ENCODE measurements around the gene ANAPC13.

ANAPC13 gene

DNA sequence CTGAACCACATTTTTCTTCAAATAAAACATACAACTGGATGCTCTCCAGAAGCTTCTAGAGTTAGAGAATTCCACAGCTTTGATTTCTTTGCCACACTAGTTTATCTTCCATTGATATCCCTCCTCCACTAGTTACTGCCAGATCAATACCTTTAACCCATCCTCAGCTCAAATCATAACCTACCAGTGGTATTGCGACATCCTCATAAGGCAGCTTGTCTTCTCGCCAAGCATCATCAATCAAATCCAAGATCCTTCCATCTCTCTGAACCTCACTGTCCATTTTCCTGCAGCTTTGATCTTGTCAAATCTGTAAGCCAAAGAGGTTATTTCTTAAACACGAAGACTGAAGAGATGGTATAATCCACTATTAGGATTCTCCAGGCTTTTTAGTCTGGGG lies 3.2 kb downstream of the ANAPC13 start:
- no peak for DNase-seq (ENCODE audit: low read depth in 2 of 2)

- no peak for DNase-seq (ENCODE audit: low read depth in 2 of 2)
These were observed 4.6 kb downstream of the ANAPC13 start for GRCh38 chr3:134481166-134481565.

- DNase-seq (ENCODE audit: low read depth in 2 of 2) = no peak
These were observed 5.2 kb downstream of the ANAPC13 start for GRCh38 chr3:134480546-134480945.

DNA sequence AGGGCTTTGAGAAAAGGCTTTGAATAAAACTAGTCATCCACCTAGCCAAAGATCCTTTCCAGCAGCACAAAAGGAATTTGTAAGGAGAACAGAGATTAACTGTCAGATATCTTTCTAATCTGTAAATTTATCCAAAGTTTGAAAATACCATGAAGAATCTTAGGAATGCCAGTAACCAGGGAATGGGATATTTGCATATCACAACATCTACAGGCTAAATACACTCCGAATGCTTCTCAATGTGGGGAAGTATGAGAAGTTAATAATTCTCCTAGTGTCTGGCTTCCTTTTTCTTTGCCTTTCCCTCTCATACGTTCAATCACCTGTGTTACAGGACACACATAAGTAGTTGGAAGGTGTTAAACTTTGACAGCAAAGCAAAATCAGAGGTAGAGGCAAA lies 7.8 kb downstream of the ANAPC13 start:
- DNase-seq (ENCODE audit: low read depth in 2 of 2) = no peak

DNA sequence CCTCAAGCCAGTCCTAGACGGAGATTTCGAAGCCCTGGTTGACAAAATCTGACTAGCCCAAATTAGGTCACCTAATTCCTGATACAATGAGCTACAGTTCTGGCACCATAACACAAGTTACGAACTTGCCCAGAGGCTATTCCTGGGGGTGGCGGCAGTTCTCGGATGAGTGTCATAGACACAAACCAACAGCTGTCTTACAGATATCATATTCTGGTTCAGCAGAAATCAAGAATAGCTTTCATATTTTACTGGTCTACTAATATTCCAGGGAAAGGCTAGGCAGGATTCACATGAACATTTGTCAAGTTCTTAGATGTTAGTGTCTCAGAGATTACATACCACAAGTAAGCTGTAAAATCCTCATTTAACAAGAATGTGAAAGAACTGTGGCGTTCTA lies 8.8 kb downstream of the ANAPC13 start:
- no peak for DNase-seq (ENCODE audit: low read depth in 2 of 2)

DNA sequence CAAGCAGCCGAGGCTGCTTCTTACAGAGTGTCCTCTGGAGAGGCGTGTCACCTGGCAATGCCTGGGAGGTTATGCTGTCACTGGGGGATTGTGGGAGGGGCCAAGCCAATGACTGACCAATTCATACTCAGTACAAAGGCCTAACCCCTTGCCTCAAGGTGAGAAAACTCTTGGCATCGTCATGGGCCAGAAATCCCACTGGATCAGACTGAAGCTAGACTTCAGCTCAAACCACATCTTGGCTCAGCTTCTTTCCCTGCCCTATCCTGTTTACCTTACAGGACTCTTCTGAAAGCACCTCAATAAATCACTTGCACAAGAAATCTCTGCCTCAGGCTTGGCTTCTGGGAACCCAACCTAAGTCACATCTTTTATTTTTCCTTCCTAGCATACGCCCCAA lies 9.5 kb downstream of the ANAPC13 start:
- no peak for DNase-seq (ENCODE audit: low read depth in 2 of 2)

GRCh38 chr3:134474956-134475355 lies 10.8 kb downstream of the ANAPC13 start:
- DNase-seq (ENCODE audit: low read depth in 2 of 2) = no peak

GRCh38 chr3:134473868-134474546 lies 11.8 kb downstream of the ANAPC13 start:
- DNase-seq (ENCODE audit: low read depth in 2 of 2) = peak; percentile 40 to 65

DNA sequence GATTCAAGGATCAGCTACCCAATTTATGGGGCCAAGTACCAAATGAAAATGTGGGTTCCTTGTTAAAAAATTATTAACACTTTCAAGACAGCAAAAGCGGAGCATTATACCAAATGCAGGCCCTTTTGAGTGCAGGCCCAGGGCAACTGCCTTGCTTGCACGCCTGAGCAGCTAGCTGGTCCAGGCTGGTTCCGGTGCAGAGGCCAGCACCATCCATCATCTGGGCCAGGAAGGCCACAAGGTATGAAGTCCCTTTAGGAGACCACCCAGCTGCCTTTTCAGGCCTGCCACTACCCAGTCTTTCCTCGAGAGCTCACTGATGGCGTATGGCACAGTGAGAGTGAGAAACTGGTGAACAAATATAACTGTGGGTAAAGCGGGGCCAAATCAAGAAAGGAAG lies 13.0 kb downstream of the ANAPC13 start:
- DNase-seq (ENCODE audit: low read depth in 2 of 2) = no peak

DNA sequence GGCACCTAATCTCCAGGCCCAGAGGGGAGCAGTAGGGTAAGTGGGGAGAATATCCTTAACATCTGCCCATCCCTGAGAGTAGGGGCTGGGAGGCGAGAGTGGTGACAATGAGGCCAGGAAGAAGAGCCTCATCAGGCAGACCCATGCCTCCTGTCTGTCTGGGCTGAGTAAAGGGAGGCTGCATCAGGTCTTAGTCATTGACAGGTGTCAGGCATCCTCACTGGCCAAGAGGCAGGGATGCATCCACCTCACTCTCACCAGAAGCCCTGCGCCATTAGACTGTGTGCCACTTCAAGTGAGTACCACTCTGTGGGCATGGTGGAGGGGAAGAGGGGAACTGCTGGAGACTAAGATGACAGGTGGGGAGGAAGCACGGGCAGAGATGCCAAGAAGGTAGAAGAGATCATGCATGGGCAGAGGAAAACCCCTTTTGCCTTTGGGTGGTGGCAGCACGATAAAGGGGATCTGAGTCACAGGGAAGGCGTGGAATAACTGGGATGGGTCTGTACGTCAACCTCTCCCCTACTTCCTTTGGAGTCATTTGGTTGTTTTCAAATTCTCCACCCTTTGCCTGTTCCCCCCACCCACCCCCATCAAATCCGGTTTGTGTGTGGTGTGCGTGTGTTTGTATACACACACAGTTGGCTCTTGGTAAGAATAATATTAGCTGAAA lies 14.1 kb downstream of the ANAPC13 start:
- no peak for DNase-seq (ENCODE audit: low read depth in 2 of 2)

GRCh38 chr3:134468519-134468918 lies 17.3 kb downstream of the ANAPC13 start:
- no peak for DNase-seq (ENCODE audit: low read depth in 2 of 2)

GRCh38 chr3:134466331-134466730 lies 19.5 kb downstream of the ANAPC13 start:
- no peak for DNase-seq (ENCODE audit: low read depth in 2 of 2)

DNA sequence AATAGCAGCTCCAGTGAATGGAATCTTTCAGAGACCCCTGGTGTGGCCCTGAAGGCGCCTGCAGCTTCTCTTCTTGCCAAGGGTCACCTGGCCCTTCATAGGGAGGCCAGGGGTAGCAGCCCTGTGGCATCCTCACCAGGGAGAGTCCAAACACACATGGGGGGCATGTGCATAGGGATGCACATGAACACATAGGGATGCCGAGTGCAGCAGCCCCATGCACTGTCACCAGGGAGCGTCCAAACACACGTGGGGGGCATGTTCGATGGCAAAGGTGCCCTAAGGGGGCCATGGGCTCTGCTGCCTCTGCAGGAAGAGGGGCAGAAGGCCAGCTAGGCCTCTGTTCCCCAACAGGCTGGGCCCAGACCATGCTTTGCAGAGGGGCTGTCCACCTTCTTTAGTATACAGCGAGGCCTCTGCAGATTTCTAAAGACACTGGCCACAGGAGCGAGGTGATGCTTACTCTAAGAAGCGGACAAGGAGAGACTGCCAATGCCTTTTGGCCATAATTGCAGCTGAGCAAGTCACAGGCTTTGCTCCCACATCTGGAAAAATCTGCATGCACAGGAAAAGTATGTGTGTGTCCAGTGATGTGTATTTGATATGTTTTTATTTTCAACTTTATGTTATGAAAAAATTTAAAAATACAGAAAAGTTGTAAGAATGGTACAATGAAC lies 21.0 kb downstream of the ANAPC13 start:
- no peak for DNase-seq (ENCODE audit: low read depth in 2 of 2)

GRCh38 chr3:134464064-134464688 lies 21.6 kb downstream of the ANAPC13 start:
- DNase-seq (ENCODE audit: low read depth in 2 of 2) = no peak

DNA sequence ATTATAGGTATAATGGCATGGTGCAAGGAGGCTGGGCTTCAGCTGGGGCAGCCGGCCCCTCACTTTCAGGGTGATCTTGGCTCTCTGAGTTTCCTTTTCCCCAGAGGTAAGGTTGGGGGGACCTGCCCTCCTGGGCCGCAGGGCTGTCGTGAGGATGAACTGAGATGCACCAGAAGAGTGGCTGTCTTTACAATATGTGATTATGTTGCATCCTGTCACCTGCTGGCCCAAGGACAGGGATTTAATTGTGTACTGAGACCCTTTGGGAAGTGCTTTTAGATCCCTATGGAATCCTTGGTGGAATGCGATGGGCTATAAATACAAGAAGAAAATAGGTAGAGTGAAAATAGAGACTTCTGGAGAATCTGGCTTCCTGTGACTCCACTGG lies 22.1 kb downstream of the ANAPC13 start:
- no peak for DNase-seq (ENCODE audit: low read depth in 2 of 2)

- DNase-seq (ENCODE audit: low read depth in 2 of 2) = no peak
These were observed 23.3 kb downstream of the ANAPC13 start for GRCh38 chr3:134462331-134462941.

- DNase-seq (ENCODE audit: low read depth in 2 of 2) = no peak
These were observed 24.8 kb downstream of the ANAPC13 start for GRCh38 chr3:134460965-134461364.

GRCh38 chr3:134459562-134459961 lies 26.2 kb downstream of the ANAPC13 start:
- DNase-seq (ENCODE audit: low read depth in 2 of 2) = no peak

DNA sequence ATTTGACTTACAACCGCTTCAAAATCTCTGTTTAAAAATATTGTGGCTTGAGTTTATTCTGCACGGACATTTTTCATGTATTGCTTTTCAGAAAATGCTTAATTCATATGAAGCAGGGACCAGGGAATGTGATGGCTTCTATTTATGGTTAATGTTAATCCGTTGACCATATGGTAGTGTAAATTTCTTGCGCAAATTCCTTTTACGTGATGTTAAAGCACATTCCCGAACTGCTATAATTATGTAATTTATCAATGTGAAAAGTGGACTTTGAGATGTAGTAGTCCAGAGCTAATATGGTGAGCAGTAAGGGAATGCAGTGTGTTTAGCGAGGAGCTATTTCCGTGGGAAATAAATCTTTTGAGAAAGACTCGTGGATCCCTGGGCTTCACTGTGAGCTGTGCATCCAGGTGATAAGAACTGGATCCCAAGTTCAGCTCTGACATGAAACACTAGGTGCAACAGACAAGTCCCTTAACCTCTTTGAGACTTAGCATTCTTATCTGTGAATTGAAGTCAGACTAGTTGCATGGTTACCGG lies 27.3 kb downstream of the ANAPC13 start:
- no peak for DNase-seq (ENCODE audit: low read depth in 2 of 2)

DNA sequence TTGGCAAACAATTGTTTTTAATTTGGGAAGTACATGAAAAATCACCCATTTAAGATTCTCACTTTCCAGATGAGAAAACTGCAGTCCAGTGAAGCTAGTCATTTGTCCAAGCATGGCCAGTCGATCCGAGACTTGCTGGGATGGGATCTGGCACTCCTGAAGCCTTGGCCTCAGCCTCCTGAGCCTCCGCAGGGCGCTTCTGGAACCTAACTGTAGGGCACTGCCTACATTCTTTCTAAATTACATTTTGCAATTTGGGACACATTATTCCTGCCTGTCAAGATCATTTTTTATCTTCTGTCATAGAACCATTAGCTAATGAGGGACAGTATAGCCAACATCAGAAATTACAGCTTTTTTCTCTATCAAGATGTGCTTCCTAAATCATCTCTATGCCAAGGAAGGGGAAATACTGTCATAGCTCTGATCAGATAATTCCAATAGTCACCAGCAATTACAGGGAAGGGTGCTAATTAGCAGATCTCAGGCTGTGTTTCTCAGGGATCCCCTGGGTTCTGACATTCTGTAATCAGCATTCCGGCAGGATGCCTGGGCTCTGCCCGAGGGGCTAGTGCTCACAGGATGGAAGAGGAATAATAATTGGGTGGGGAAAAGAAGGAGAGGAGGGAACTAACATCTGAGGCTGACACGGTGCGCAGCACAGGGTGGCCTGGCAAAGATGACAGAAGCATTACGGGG lies 28.3 kb downstream of the ANAPC13 start:
- DNase-seq (ENCODE audit: low read depth in 2 of 2) = no peak

- DNase-seq (ENCODE audit: low read depth in 2 of 2) = no peak
These were observed 32.2 kb downstream of the ANAPC13 start for GRCh38 chr3:134453631-134454030.
